ENCODE measurements around the gene DENND6A. TPM values are rescaled to one million over a fixed set of nuclear protein-coding genes. Genes with fewer than 3 reads are reported as not detected.

Gene DENND6A
- total and polyA plus RNA-seq, 2 of the 13 experiments (the other 11 are each of a cell fraction or from before 2014, with no cell fraction given): 9.4 to 11.1 TPM

DNA sequence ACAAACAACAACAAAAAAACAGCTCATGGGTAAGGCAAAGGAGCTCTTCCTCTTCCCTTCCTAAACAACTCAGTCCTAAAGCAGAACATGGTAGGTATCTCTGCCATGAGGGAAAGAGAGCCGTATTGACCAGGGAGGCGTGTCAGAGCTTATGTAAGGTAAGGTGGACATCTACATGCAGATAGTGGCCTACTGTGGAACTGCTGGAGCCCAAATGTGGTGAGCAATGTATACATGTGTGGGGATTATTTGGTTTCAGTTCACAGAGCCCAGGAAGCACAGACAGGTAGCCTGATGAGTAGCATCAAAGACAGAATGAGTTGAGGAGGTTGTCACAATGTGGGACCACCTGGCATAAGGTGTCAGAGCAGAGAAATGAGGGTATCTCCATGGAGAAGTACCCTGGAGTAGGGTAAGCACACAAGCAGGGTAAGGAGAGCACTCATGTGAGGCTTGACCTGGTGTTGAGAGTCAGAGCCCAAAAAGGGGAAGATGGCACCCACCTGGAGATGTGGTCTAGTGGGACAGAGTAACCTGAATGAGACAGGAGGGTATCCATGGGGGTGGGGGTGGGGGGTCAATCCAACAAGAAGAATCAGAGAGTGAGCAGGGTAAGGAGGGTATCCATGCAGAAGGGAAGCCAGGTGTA lies 45.5 kb downstream of the DENND6A start:
- CTCF ChIA-PET (ENCODE audit: low intra/inter-chr PET ratio, low total read pairs): no interaction called here
- no peaks in the 10 kb centered on the region for H4K20me1 ChIP-seq (ENCODE audit: insufficient read depth, low read length)
- in situ Hi-C loops (cut with HindIII; ENCODE audit: extremely low pct_ligation_motif_present, low pct_unique_long_range_greater_than_20kb): no loop called here
- H3K4me3 ChIP-seq (replicated peaks in 1 of 3; ENCODE audit: insufficient read depth in 1 of 3, low read depth in 2 of 3, low read length in 3 of 3): no peak overlapping the region
- TF ChIP-seq ZNF350 (CRISPR knock-in tag; IDR thresholded peaks at IDR 0.05; ENCODE audit: borderline replicate concordance, low read depth) (no peak), JUND (CRISPR knock-in tag; IDR thresholded peaks at IDR 0.05) (no peak)
- POLR2A ChIA-PET: no interaction called here
- H2AFZ ChIP-seq (ENCODE audit: low read length): no peak overlapping the region
- intact Hi-C loops (cut with micrococcal nuclease; ENCODE audit: unreplicated experiment): no loop called here
- peaks cover 2 to 10% of the 10 kb centered on the region in 2 experiments; a peak in 4 of 5 replicates for H3K36me3 ChIP-seq (replicated peaks in 1 of 2; ENCODE audit: control insufficient read depth in 1 of 2, insufficient read depth in 2 of 2, low read length in 2 of 2)
- no peaks in the 10 kb centered on the region for H3K27me3 ChIP-seq (ENCODE audit: control insufficient read depth in 1 of 2, insufficient read depth in 2 of 2, low read length in 2 of 2)
- DNase-seq (ENCODE audit: low spot score) (no peak), FAIRE-seq (no peak), ATAC-seq (no peak)
- no TSS peak for BruUV-seq (replicated peaks)
- no peak overlapping the region for H3K4me2 ChIP-seq (ENCODE audit: low read depth, low read length)
- 92% methylated on average over 2 of the region's 2 CpGs for WGBS (ENCODE audit: low lambda C conversion rate)
- no peak overlapping the region for H3K9ac ChIP-seq (ENCODE audit: insufficient read depth, low read depth, low read length)
- no peaks in the 10 kb centered on the region for H3K4me1 ChIP-seq (ENCODE audit: insufficient read depth, low read length)
- H3K79me2 ChIP-seq (ENCODE audit: insufficient read depth, low read length): no peaks in the 10 kb centered on the region
- no peak overlapping the region for H3K27ac ChIP-seq (ENCODE audit: extremely low read length, insufficient read depth, low read length)
- H3K9me3 ChIP-seq (ENCODE audit: low read length): no peaks in the 10 kb centered on the region

DNA sequence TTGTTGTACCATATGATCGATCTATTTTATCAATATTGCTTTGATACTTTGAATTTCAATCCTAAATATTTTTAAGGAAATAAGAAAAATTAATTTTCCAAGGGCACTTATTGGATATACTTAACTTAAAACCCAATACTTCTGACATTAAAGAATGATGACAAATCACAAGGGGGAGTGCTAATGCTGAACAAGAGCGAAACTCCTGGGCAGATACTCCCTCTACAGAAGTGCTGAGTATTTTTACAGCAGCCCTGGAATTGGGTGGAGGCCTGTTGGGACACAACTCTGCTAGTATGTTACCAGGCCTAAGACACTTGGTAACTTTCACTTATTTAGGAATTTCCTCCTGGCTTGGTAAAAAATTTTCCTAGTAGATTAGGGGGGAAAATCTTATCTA lies 46.2 kb downstream of the DENND6A start:
- peaks cover 2 to 12% of the 10 kb centered on the region in 2 experiments; a peak in 3 of 5 replicates for H3K36me3 ChIP-seq (replicated peaks in 1 of 2; ENCODE audit: control insufficient read depth in 1 of 2, insufficient read depth in 2 of 2, low read length in 2 of 2)
- intact Hi-C loops (cut with micrococcal nuclease; ENCODE audit: unreplicated experiment): no loop called here
- WGBS (ENCODE audit: low lambda C conversion rate): 96% methylated on average over 2 of the region's 2 CpGs

More for the DNA sequence above, 46.2 kb downstream of the DENND6A start:
- ATAC-seq: no peak
- Histone ChIP-seq H3K9ac (ENCODE audit: insufficient read depth, low read depth, low read length) (no peak overlapping the region), H3K4me3 (replicated peaks in 1 of 3; ENCODE audit: insufficient read depth in 1 of 3, low read depth in 2 of 3, low read length in 3 of 3) (no peak overlapping the region), H3K27me3 (ENCODE audit: control insufficient read depth in 1 of 2, insufficient read depth in 2 of 2, low read length in 2 of 2) (no peaks in the 10 kb centered on the region), H2AFZ (ENCODE audit: low read length) (no peak overlapping the region), H3K27ac (ENCODE audit: extremely low read length, insufficient read depth, low read length) (no peak overlapping the region), H3K4me2 (ENCODE audit: low read depth, low read length) (no peak overlapping the region), H3K79me2 (ENCODE audit: insufficient read depth, low read length) (no peaks in the 10 kb centered on the region), H3K4me1 (ENCODE audit: insufficient read depth, low read length) (no peaks in the 10 kb centered on the region), H4K20me1 (ENCODE audit: insufficient read depth, low read length) (no peaks in the 10 kb centered on the region), H3K9me3 (ENCODE audit: low read length) (no peaks in the 10 kb centered on the region)
- no TSS peak for BruUV-seq (replicated peaks)
- DNase-seq (ENCODE audit: low spot score): no peak
- in situ Hi-C loops (cut with HindIII; ENCODE audit: extremely low pct_ligation_motif_present, low pct_unique_long_range_greater_than_20kb): no loop called here
- ChIA-PET CTCF (ENCODE audit: low intra/inter-chr PET ratio, low total read pairs) (no interaction called here), POLR2A (no interaction called here)
- FAIRE-seq: no peak
- TF ChIP-seq STAG1 (CRISPR knock-in tag; IDR thresholded peaks at IDR 0.05): peak; percentile 30; the same call in 1 of the 2 replicates
- TF ChIP-seq, protein P1, sequence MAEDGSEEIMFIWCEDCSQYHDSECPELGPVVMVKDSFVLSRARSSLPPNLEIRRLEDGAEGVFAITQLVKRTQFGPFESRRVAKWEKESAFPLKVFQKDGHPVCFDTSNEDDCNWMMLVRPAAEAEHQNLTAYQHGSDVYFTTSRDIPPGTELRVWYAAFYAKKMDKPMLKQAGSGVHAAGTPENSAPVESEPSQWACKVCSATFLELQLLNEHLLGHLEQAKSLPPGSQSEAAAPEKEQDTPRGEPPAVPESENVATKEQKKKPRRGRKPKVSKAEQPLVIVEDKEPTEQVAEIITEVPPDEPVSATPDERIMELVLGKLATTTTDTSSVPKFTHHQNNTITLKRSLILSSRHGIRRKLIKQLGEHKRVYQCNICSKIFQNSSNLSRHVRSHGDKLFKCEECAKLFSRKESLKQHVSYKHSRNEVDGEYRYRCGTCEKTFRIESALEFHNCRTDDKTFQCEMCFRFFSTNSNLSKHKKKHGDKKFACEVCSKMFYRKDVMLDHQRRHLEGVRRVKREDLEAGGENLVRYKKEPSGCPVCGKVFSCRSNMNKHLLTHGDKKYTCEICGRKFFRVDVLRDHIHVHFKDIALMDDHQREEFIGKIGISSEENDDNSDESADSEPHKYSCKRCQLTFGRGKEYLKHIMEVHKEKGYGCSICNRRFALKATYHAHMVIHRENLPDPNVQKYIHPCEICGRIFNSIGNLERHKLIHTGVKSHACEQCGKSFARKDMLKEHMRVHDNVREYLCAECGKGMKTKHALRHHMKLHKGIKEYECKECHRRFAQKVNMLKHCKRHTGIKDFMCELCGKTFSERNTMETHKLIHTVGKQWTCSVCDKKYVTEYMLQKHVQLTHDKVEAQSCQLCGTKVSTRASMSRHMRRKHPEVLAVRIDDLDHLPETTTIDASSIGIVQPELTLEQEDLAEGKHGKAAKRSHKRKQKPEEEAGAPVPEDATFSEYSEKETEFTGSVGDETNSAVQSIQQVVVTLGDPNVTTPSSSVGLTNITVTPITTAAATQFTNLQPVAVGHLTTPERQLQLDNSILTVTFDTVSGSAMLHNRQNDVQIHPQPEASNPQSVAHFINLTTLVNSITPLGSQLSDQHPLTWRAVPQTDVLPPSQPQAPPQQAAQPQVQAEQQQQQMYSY (CRISPR knock-in tag; IDR thresholded peaks at IDR 0.05): no peak
- TF ChIP-seq, protein P2, sequence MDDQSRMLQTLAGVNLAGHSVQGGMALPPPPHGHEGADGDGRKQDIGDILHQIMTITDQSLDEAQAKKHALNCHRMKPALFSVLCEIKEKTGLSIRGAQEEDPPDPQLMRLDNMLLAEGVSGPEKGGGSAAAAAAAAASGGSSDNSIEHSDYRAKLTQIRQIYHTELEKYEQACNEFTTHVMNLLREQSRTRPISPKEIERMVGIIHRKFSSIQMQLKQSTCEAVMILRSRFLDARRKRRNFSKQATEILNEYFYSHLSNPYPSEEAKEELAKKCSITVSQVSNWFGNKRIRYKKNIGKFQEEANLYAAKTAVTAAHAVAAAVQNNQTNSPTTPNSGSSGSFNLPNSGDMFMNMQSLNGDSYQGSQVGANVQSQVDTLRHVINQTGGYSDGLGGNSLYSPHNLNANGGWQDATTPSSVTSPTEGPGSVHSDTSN (CRISPR knock-in tag; IDR thresholded peaks at IDR 0.05; ENCODE audit: borderline replicate concordance): no peak
- TF ChIP-seq NFIC (IDR thresholded peaks at IDR 0.05; ENCODE audit: low read length): no peak
- no peak for TF ChIP-seq JUNB (CRISPR knock-in tag; IDR thresholded peaks at IDR 0.05; ENCODE audit: borderline replicate concordance)
- no peak for TF ChIP-seq JDP2 (CRISPR knock-in tag; IDR thresholded peaks at IDR 0.05; ENCODE audit: borderline replicate concordance)
- no peak for TF ChIP-seq ZNF629 (CRISPR knock-in tag; conservative IDR thresholded peaks at IDR 0.05)
- TF ChIP-seq ZNF367 (CRISPR knock-in tag; IDR thresholded peaks at IDR 0.05; ENCODE audit: borderline replicate concordance): no peak
- TF ChIP-seq AGO1 (IDR thresholded peaks at IDR 0.05; ENCODE audit: low read depth, low read length, poor library complexity, severe bottlenecking): no peak
